NOMO-1 treated with DMSO at 0.1 percent for 48 hours (cell line): ENCODE measurements around the gene CTAG1B.
"Not testable (repeated sequence)": the region's sequence is repeated elsewhere in the genome, so short reads cannot be mapped to it uniquely, and the experiment has no call there.

Experiments
- DNase-seq: peaks from one replicate; lab custom pipeline; 2025; ENCODE audit not compliant: unreplicated experiment; lab: John Stamatoyannopoulos, UW

Gene CTAG1B

GRCh38 chrX:154590415-154590814 is 28.7 kb downstream of the CTAG1B start:
- not testable (repeated sequence) for DNase-seq

- DNase-seq: not testable (repeated sequence)
These were observed 34.4 kb downstream of the CTAG1B start, which contains the start of gene CTAG1A for GRCh38 chrX:154584585-154585183. Gene CTAG1A, plus strand, starts transcription at chrX:154585133. Its CDS starts 74 bp downstream, at chrX:154585207.

- DNase-seq: not testable (repeated sequence)
These were observed 36.1 kb downstream of the CTAG1B start for GRCh38 chrX:154582994-154583393.

- DNase-seq: not testable (repeated sequence)
These were observed 44.0 kb downstream of the CTAG1B start for GRCh38 chrX:154575076-154575475.

DNA sequence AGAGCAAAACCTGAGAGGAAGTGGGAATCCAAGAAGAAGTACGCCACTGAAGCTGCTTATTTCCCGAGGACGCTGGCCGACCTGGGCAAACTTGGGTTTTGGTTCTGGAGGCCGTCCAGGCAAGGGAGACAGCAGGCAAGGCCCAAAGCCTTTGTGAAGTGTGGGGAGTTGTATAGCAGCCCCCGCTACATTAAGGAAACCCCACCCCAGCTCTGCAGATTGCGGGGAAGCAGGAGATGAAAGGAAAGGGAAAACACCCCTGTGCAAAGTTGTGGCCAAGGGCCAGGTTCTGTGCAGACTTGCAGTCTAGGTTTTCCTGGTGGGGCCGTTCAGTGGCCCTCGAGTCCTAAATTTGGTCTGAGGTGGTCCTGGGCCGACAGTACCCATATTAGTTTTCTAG is 46.0 kb downstream of the CTAG1B start:
- DNase-seq: not testable (repeated sequence)

DNA sequence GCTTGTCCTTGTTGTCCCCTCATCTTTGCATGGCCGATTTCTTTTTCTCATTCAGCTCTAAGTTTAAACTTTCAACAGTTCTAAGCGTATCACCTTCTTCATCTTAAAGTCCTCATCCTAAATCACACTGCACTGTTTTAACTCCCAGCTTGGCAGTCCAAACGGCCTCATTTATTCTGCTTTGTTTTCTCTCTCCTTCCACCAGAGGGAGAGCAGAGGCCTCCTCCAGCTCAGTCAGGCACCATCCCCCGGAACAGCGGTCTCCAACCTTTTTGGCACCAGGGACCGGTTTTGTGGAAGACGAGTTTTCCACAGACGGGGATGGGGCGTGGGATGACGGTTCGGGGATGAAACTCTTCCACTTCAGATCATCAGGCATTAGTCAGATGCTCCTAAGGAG is 48.7 kb downstream of the CTAG1B start:
- not testable (repeated sequence) for DNase-seq
